ENCODE data around the gene RHEX.
A peak's percentile ranks its signal among the peaks of the same experiment; 100 is the strongest.

Gene RHEX

DNA sequence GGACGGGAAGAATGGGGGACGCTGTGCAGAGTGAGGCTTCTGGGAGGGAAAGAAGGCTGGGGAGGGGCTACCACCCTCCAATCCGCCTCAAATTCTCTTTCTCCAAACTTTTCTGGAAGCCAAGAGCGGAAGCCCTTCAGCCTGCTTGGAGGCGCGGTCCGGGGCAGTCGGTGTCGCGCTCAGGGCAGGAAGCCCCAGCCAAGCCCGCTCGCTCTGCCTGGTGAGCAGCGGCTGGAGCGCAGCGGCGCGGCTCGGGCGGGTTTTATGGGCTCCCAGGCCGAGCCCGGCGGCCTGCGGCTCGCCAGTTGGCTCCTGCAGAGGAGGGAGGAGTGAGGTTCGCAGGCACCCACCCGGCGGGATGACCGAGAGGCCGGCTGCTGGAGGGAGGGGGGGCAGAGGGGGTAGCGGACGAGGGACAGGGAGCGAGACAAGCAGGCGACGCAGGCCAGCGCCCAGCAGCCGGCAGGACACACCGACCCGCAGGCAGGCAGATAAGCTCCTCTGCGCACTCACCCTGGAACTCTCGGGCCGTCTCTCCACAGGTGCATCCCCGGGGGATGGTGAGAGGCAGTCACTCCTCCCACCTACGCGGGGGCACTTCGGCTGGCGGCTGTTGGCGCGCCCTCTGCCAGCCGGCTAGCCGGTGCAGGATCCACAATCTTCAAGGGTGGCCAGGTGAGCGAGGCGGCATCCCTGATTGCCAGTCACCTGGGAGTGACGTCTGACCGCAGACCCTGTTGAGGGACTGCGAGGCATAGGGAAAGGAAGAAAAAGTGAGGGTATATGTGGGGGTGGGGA lies 64.4 kb downstream of the RHEX start, which contains the start of gene AVPR1B:
Gene AVPR1B (minus strand): TSS at position 238 of the 798 bp plus-strand sequence. CDS start 498 bp downstream, outside the sequence.
- TF ChIP-seq, protein P1, sequence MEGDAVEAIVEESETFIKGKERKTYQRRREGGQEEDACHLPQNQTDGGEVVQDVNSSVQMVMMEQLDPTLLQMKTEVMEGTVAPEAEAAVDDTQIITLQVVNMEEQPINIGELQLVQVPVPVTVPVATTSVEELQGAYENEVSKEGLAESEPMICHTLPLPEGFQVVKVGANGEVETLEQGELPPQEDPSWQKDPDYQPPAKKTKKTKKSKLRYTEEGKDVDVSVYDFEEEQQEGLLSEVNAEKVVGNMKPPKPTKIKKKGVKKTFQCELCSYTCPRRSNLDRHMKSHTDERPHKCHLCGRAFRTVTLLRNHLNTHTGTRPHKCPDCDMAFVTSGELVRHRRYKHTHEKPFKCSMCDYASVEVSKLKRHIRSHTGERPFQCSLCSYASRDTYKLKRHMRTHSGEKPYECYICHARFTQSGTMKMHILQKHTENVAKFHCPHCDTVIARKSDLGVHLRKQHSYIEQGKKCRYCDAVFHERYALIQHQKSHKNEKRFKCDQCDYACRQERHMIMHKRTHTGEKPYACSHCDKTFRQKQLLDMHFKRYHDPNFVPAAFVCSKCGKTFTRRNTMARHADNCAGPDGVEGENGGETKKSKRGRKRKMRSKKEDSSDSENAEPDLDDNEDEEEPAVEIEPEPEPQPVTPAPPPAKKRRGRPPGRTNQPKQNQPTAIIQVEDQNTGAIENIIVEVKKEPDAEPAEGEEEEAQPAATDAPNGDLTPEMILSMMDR (IDR thresholded peaks at IDR 0.05; ENCODE audit: unreplicated experiment in 3 of 3): no peak
- Mint-ChIP-seq H3K27me3 (ENCODE audit: low read depth) (peaks cover 44% of the 10 kb centered on the region), H3K4me1 (peaks cover 11% of the 10 kb centered on the region), H3K4me3 (peak within 1 kb of the TSS; percentile 76 to 86 (median 81)), H3K27ac (peak within 1 kb of the TSS in 2 of 3 experiments; percentile 26 to 45), H3K9me3 (peaks cover 18% of the 10 kb centered on the region), H3K36me3 (ENCODE audit: low read depth) (peaks cover 6% of the 10 kb centered on the region)

DNA sequence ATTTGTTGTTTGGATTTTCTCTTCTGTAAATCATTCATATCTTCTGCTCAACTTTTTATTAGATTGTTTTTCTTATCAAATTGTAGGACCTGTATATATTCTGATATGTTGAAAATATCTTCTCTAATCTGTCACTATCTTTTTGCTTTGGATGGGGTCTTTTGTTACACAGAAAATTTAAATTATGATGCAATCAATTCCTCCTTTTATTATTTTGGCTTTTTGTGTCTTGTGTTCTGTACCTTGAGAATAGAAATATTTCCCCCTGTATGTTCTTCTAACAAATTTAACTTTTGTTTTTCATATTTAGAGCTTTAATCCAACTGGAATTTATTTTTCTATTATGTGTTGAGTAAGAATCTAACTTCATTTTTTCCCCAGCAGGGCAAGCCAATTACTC lies 67.4 kb downstream of the RHEX start:
- Mint-ChIP-seq H3K4me1 (peaks cover 5% of the 10 kb centered on the region), H3K9me3 (peaks cover 31% of the 10 kb centered on the region), H3K27ac (no peak overlapping the region), H3K4me3 (no peak overlapping the region), H3K36me3 (ENCODE audit: low read depth) (peaks cover 6% of the 10 kb centered on the region), H3K27me3 (ENCODE audit: low read depth) (peaks cover 33% of the 10 kb centered on the region)
- TF ChIP-seq, protein P1 (IDR thresholded peaks at IDR 0.05; ENCODE audit: unreplicated experiment in 3 of 3): no peak

DNA sequence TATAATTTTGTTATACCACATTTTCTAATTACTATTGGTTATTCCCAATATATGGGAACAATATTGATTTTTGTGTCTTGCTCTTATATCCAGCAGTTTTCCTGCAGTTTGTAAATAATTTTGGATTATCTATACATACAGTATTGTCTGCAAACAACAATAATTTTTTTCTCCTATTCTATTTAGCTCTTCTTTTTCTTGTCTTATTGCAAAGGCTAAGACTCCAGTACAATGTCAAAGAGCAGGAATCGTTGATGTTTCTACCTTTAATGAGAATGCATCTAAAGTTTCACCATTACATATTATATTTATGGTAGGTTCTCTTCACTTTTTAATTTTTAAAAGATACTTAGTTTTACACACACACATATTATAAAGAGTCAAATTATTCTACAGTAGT lies 68.3 kb downstream of the RHEX start:
- Mint-ChIP-seq H3K27ac (no peak overlapping the region), H3K27me3 (ENCODE audit: low read depth) (peaks cover 24% of the 10 kb centered on the region), H3K4me1 (peaks cover 5% of the 10 kb centered on the region), H3K9me3 (peaks cover 31% of the 10 kb centered on the region), H3K36me3 (ENCODE audit: low read depth) (peaks cover 6% of the 10 kb centered on the region), H3K4me3 (no peak overlapping the region)
- TF ChIP-seq, protein P1 (IDR thresholded peaks at IDR 0.05; ENCODE audit: unreplicated experiment in 3 of 3): no peak

DNA sequence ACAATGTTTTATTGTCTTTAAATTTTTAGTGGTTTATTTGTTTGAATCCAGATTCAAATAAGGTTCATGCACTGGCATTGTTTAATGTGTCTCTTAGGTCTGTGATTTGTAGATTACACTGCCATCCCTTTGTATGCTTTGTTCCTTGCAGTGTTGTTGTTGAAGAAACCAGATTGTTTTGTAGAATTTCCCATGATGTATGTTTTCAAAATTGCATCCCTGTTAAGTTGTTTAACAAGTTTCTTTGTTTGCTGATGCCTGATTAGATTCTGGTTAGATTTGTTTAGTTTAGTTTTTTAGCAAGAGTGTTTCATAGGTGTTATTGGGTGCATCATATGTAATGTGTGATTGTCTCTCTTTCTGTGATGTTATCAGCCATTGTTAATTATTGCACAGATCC lies 69.7 kb downstream of the RHEX start:
- TF ChIP-seq, protein P1 (IDR thresholded peaks at IDR 0.05; ENCODE audit: unreplicated experiment in 3 of 3): no peak
- Mint-ChIP-seq H3K4me1 (peaks cover 4% of the 10 kb centered on the region), H3K36me3 (ENCODE audit: low read depth) (peaks cover 6% of the 10 kb centered on the region), H3K27me3 (ENCODE audit: low read depth) (peaks cover 16% of the 10 kb centered on the region), H3K9me3 (peaks cover 31% of the 10 kb centered on the region), H3K27ac (no peak overlapping the region), H3K4me3 (no peak overlapping the region)

DNA sequence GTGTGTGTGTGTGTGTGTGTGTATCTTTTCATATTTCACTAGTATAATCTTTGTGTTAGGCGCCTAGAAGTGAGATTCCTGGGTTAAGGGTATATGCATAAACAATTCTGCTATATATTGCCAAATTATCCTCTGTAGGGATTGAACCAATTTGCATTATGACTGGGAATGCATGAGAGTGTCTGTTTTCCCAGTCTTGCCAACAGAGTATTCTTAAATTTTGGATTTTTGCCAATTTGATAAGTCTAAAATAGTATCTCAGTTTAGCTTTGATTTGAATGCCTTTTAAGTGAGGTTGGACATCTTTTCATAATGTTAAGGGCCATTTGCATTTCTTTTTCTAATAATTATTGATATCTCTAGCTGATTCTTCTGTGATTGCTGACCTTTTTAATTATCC lies 72.4 kb downstream of the RHEX start:
- peaks cover 8% of the 10 kb centered on the region for H3K27me3 Mint-ChIP-seq (ENCODE audit: low read depth)
- H3K9me3 Mint-ChIP-seq: peaks cover 26% of the 10 kb centered on the region
- TF ChIP-seq, protein P1 (IDR thresholded peaks at IDR 0.05; ENCODE audit: unreplicated experiment in 3 of 3): no peak
- H3K4me3 Mint-ChIP-seq: no peak overlapping the region
- peaks cover 6% of the 10 kb centered on the region for H3K36me3 Mint-ChIP-seq (ENCODE audit: low read depth)
- no peak overlapping the region for H3K27ac Mint-ChIP-seq
- H3K4me1 Mint-ChIP-seq: peaks cover 7% of the 10 kb centered on the region

DNA sequence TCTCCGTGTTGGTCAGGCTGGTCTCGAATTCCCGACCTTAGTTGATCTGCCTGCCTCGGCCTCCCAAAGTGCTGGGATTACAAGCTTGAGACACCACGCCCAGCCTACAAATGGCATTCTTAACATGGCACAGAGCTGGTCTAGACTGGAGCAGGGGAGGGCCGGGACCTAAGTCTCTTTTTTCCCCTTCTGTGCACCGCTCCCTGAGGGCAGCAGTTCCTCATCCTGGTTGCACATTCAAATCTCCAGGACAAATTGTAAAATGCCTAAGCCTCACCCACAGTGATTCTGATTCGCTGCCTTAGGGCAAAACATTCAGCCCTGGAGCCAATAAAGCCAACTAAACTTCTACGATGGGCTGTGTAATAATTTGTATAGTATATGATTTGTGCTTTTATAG lies 74.4 kb downstream of the RHEX start:
- H3K4me1 Mint-ChIP-seq: peaks cover 7% of the 10 kb centered on the region
- H3K36me3 Mint-ChIP-seq (ENCODE audit: low read depth): no peaks in the 10 kb centered on the region
- peaks cover 8% of the 10 kb centered on the region for H3K27me3 Mint-ChIP-seq (ENCODE audit: low read depth)
- H3K9me3 Mint-ChIP-seq: peaks cover 13% of the 10 kb centered on the region
- no peak overlapping the region for H3K4me3 Mint-ChIP-seq
- TF ChIP-seq, protein P1 (IDR thresholded peaks at IDR 0.05; ENCODE audit: unreplicated experiment in 3 of 3): no peak
- H3K27ac Mint-ChIP-seq: no peak overlapping the region
